GM12892 (cell line): Measurements from ENCODE around the gene ITIH5.

Experiments
- POLR2A ChIP-seq: IDR thresholded peaks from 2 replicates; pipeline ENCODE4 v1.6.1; 2011; ENCODE audit warnings: low read depth, low read length, control low read depth
- POLR2AphosphoS5 ChIP-seq: IDR thresholded peaks from 2 replicates; pipeline ENCODE4 v1.6.1; 2011; ENCODE audit warnings: low read depth, low read length, control low read depth
- TAF1 ChIP-seq: IDR thresholded peaks from 2 replicates; pipeline ENCODE4 v1.6.1; 2011; ENCODE audit warnings: low read depth, mild to moderate bottlenecking, control low read depth, low read length, borderline replicate concordance

DNA sequence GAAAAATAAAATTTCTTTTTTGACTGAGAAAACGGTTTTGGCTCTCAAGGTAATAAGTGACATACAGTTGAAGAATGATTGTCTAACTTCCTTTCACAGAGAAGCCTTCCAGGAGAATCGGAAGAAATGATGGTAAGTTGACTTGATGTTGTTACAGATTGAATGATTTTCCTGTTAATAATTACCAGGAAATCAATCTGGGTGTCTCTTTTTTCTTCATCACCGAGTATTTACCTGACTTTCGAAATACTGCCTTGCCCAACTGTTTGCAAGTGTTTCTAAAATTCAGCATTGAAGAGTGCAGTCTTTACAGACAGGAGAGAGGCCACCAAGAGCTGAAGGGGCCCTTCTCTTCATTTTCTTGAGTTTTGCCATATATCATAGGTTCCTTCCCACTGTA lies 40.3 kb upstream of the ITIH5 start:
- TF ChIP-seq TAF1 (no peak), POLR2A (no peak), POLR2AphosphoS5 (no peak)
